ENCODE results near the gene DCDC1. TPM values are rescaled to one million over a fixed set of nuclear protein-coding genes. Genes with fewer than 3 reads are reported as not detected.

Gene DCDC1
- total RNA-seq, 1 experiment from 2014 or later, result 1.5 TPM

- TF ChIP-seq, protein P1, sequence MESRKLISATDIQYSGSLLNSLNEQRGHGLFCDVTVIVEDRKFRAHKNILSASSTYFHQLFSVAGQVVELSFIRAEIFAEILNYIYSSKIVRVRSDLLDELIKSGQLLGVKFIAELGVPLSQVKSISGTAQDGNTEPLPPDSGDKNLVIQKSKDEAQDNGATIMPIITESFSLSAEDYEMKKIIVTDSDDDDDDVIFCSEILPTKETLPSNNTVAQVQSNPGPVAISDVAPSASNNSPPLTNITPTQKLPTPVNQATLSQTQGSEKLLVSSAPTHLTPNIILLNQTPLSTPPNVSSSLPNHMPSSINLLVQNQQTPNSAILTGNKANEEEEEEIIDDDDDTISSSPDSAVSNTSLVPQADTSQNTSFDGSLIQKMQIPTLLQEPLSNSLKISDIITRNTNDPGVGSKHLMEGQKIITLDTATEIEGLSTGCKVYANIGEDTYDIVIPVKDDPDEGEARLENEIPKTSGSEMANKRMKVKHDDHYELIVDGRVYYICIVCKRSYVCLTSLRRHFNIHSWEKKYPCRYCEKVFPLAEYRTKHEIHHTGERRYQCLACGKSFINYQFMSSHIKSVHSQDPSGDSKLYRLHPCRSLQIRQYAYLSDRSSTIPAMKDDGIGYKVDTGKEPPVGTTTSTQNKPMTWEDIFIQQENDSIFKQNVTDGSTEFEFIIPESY (IDR thresholded peaks at IDR 0.05; ENCODE audit: extremely low read depth, insufficient replicate concordance, low read length), result no peak
- TF ChIP-seq YY1 (IDR thresholded peaks at IDR 0.05; ENCODE audit: extremely low read depth, insufficient replicate concordance, low read depth, low read length), result no peak
Measured at GRCh38 chr11:30876228-30876627, 493.3 kb downstream of the DCDC1 start (continued).

- H3K9me2 ChIP-seq (ENCODE audit: insufficient read depth), result no peaks in the 10 kb centered on the region
- TF ChIP-seq, protein P1 (IDR thresholded peaks at IDR 0.05; ENCODE audit: extremely low read depth, insufficient replicate concordance, low read length), result no peak
- TF ChIP-seq RAD21 (IDR thresholded peaks at IDR 0.05; ENCODE audit: low read depth) (no peak), JUND (IDR thresholded peaks at IDR 0.05) (no peak), ELF1 (IDR thresholded peaks at IDR 0.05; ENCODE audit: borderline replicate concordance, low read depth) (no peak), SP1 (IDR thresholded peaks at IDR 0.05; ENCODE audit: low read depth) (no peak), EZH2 (IDR thresholded peaks at IDR 0.05) (no peak), REST (IDR thresholded peaks at IDR 0.05; ENCODE audit: low read depth) (no peak), CBX3 (IDR thresholded peaks at IDR 0.05; ENCODE audit: low read depth) (no peak), EGR1 (IDR thresholded peaks at IDR 0.05; ENCODE audit: low read depth) (no peak), POLR2AphosphoS5 (IDR thresholded peaks at IDR 0.05; ENCODE audit: low read depth, low read length) (no peak), MAX (IDR thresholded peaks at IDR 0.05) (no peak)
- no peak overlapping the region for H3K9ac ChIP-seq (ENCODE audit: low read length)
- intact Hi-C loops (cut with micrococcal nuclease), result no loop called here
- no peak overlapping the region for H3K4me3 ChIP-seq (replicated peaks in 1 of 2; ENCODE audit: low read depth in 1 of 2, low read length in 2 of 2)
- H3K27me3 ChIP-seq (ENCODE audit: insufficient read depth, low read length), result peaks cover 39% of the 10 kb centered on the region
- no TSS peak for BruUV-seq (replicated peaks)
- no peaks in the 10 kb centered on the region for H3K9me3 ChIP-seq (ENCODE audit: control insufficient read depth in 1 of 2, insufficient read depth in 1 of 2, low read depth in 1 of 2, low read length in 2 of 2)
- H2AFZ ChIP-seq (ENCODE audit: low read depth, low read length, poor library complexity, severe bottlenecking), result no peak overlapping the region
- POLR2A ChIA-PET, result no interaction called here
- RAD21 ChIA-PET (ENCODE audit: low non-redundant PET in 1 of 2, low total read pairs in 2 of 2, uncharacterized antibody in 2 of 2, unreplicated experiment in 2 of 2), result no interaction called here
- H3K4me1 ChIP-seq (ENCODE audit: control insufficient read depth in 1 of 2, insufficient read depth in 2 of 2, low read length in 2 of 2), result no peaks in the 10 kb centered on the region
- no peak overlapping the region for H3K27ac ChIP-seq (ENCODE audit: low read depth, low read length)
- CTCF ChIA-PET, result no interaction called here
- no peak overlapping the region for H3K4me2 ChIP-seq (ENCODE audit: low read length)
- no peaks in the 10 kb centered on the region for H3K79me2 ChIP-seq (ENCODE audit: insufficient read depth, low read length)
- ATAC-seq (no peak), DNase-seq (ENCODE audit: low read depth, low spot score) (no peak)
- H4K20me1 ChIP-seq (ENCODE audit: insufficient read depth), result no peaks in the 10 kb centered on the region
- no peaks in the 10 kb centered on the region for H3K36me3 ChIP-seq (ENCODE audit: control insufficient read depth in 1 of 2, insufficient read depth in 2 of 2, low read length in 2 of 2)
Measured at GRCh38 chr11:30875806-30876205, 493.7 kb downstream of the DCDC1 start.

All from HCT116 (cell line).